ENCODE results near the gene TSC22D1. TPM values are rescaled to one million over a fixed set of nuclear protein-coding genes. Genes with fewer than 3 reads are reported as not detected.

The TSC22D1 gene
- total RNA-seq, 1 donor from 2014 or later: 153 TPM

- H3K4me3 Mint-ChIP-seq (ENCODE audit: low read depth): no peak overlapping the region
Measured at GRCh38 chr13:44453881-44454280, 122.2 kb downstream of the TSC22D1 start.

GRCh38 chr13:44453069-44453468, 123.1 kb downstream of the TSC22D1 start:
- no peaks in the 10 kb centered on the region for H3K9me3 Mint-ChIP-seq (ENCODE audit: low read depth)
- no peak for TF ChIP-seq CTCF (IDR thresholded peaks at IDR 0.05; ENCODE audit: unreplicated experiment)

More at GRCh38 chr13:44453881-44454280, 122.2 kb downstream of the TSC22D1 start:
- no peak for TF ChIP-seq CTCF (IDR thresholded peaks at IDR 0.05; ENCODE audit: unreplicated experiment)
- Mint-ChIP-seq H3K36me3 (ENCODE audit: insufficient read depth) (peaks cover 11% of the 10 kb centered on the region), H3K9me3 (ENCODE audit: low read depth) (no peaks in the 10 kb centered on the region), H3K27me3 (no peaks in the 10 kb centered on the region), H3K4me1 (ENCODE audit: low read depth) (peaks cover 14% of the 10 kb centered on the region), H3K27ac (no peak overlapping the region)
- no peak for DNase-seq (ENCODE audit: low spot score, unreplicated experiment)

GRCh38 chr13:44452418-44452817, 123.7 kb downstream of the TSC22D1 start:
- Mint-ChIP-seq H3K9me3 (ENCODE audit: low read depth) (no peaks in the 10 kb centered on the region), H3K36me3 (ENCODE audit: insufficient read depth) (peaks cover 9% of the 10 kb centered on the region), H3K27ac (no peak overlapping the region), H3K4me1 (ENCODE audit: low read depth) (peaks cover 23% of the 10 kb centered on the region), H3K27me3 (no peaks in the 10 kb centered on the region), H3K4me3 (ENCODE audit: low read depth) (no peak overlapping the region)
- no peak for TF ChIP-seq CTCF (IDR thresholded peaks at IDR 0.05; ENCODE audit: unreplicated experiment)
- no peak for DNase-seq (ENCODE audit: low spot score, unreplicated experiment)

More at GRCh38 chr13:44453069-44453468, 123.1 kb downstream of the TSC22D1 start:
- no peaks in the 10 kb centered on the region for H3K27me3 Mint-ChIP-seq
- H3K4me3 Mint-ChIP-seq (ENCODE audit: low read depth): no peak overlapping the region
- DNase-seq (ENCODE audit: low spot score, unreplicated experiment): no peak
- H3K4me1 Mint-ChIP-seq (ENCODE audit: low read depth): peaks cover 22% of the 10 kb centered on the region
- H3K27ac Mint-ChIP-seq: no peak overlapping the region
- H3K36me3 Mint-ChIP-seq (ENCODE audit: insufficient read depth): peaks cover 11% of the 10 kb centered on the region

- TF ChIP-seq CTCF (IDR thresholded peaks at IDR 0.05; ENCODE audit: unreplicated experiment): no peak
- H3K27me3 Mint-ChIP-seq: no peaks in the 10 kb centered on the region
- H3K36me3 Mint-ChIP-seq (ENCODE audit: insufficient read depth): peaks cover 9% of the 10 kb centered on the region
- H3K27ac Mint-ChIP-seq: no peak overlapping the region
- no peak overlapping the region for H3K4me3 Mint-ChIP-seq (ENCODE audit: low read depth)
- H3K9me3 Mint-ChIP-seq (ENCODE audit: low read depth): no peaks in the 10 kb centered on the region
- peaks cover 23% of the 10 kb centered on the region for H3K4me1 Mint-ChIP-seq (ENCODE audit: low read depth)
- no peak for DNase-seq (ENCODE audit: low spot score, unreplicated experiment)
Measured at GRCh38 chr13:44451651-44452050, 124.5 kb downstream of the TSC22D1 start.

- H3K27me3 Mint-ChIP-seq: no peaks in the 10 kb centered on the region
- peaks cover 5% of the 10 kb centered on the region for H3K36me3 Mint-ChIP-seq (ENCODE audit: insufficient read depth)
- H3K27ac Mint-ChIP-seq: no peak overlapping the region
- H3K4me1 Mint-ChIP-seq (ENCODE audit: low read depth): peaks cover 23% of the 10 kb centered on the region
- H3K9me3 Mint-ChIP-seq (ENCODE audit: low read depth): no peaks in the 10 kb centered on the region
- no peak for TF ChIP-seq CTCF (IDR thresholded peaks at IDR 0.05; ENCODE audit: unreplicated experiment)
- H3K4me3 Mint-ChIP-seq (ENCODE audit: low read depth): no peak overlapping the region
- DNase-seq (ENCODE audit: low spot score, unreplicated experiment): no peak
Measured at GRCh38 chr13:44451126-44451525, 125.0 kb downstream of the TSC22D1 start.

All from progenitor cell of endocrine pancreas (in vitro differentiated cells).